Fibroblast of lung (primary cell): ENCODE data around the gene CTXND2. TPM values are rescaled to one million over a fixed set of nuclear protein-coding genes. Genes with fewer than 3 reads are reported as not detected.

ENCODE experiments used
- DNase-seq, 2 donors: peaks; one replicate each; pipeline versions ENCODE4 v3.0.0 to v3.0.0-alpha.2; 2010; ENCODE audit warnings: low read depth in 2 of 2
- H2AFZ ChIP-seq: 2 replicates; pipeline ENCODE4 v1.5.1; 2012; ENCODE audit warnings: low read length, control low read depth, inconsistent platforms
- H3K27ac ChIP-seq: 2 replicates; pipeline ENCODE4 v1.5.1; 2011; ENCODE audit warnings: low read length, control low read depth; ENCODE audit not compliant: insufficient read depth
- H3K27me3 ChIP-seq: 2 replicates; pipeline ENCODE4 v1.5.1; 2011; ENCODE audit warnings: mild to moderate bottlenecking, low read length; ENCODE audit not compliant: control insufficient read depth, insufficient read depth
- H3K36me3 ChIP-seq: 2 replicates; pipeline ENCODE4 v1.5.1; 2011; ENCODE audit warnings: low read length; ENCODE audit not compliant: control insufficient read depth, insufficient read depth
- H3K4me1 ChIP-seq: 2 replicates; pipeline ENCODE4 v1.5.1; 2011; ENCODE audit warnings: low read length; ENCODE audit not compliant: control insufficient read depth, insufficient read depth; ENCODE audit errors: extremely low read depth
- H3K4me2 ChIP-seq: 2 replicates; pipeline ENCODE4 v1.5.1; 2011; ENCODE audit warnings: low read length, control low read depth; ENCODE audit not compliant: insufficient read depth; ENCODE audit errors: extremely low read depth
- H3K4me3 ChIP-seq, 4 experiments: fragments of 200-600 bp in 1 of 4; sonication (generic) in 1 of 4; replicated peaks in 1 of 4; 2 replicates each; pipeline ENCODE4 v1.5.1; 2011 to 2016; ENCODE audit warnings: low read length in 4 of 4, low read depth in 3 of 4, mild to moderate bottlenecking in 3 of 4, control low read depth in 2 of 4, inconsistent platforms in 1 of 4, mixed read lengths in 1 of 4; ENCODE audit not compliant: insufficient read depth in 1 of 4; ENCODE audit errors: control extremely low read depth in 1 of 4
- H3K79me2 ChIP-seq: 2 replicates; pipeline ENCODE4 v1.5.1; 2012; ENCODE audit warnings: mild to moderate bottlenecking, low read length, inconsistent platforms; ENCODE audit not compliant: control insufficient read depth, insufficient read depth
- H3K9ac ChIP-seq: 2 replicates; pipeline ENCODE4 v1.5.1; 2011; ENCODE audit warnings: mild to moderate bottlenecking, low read length, control low read depth; ENCODE audit not compliant: insufficient read depth
- H3K9me3 ChIP-seq: 2 replicates; pipeline ENCODE4 v1.5.1; 2012; ENCODE audit warnings: low read depth, low read length; ENCODE audit not compliant: control insufficient read depth, insufficient read depth
- H4K20me1 ChIP-seq: 2 replicates; pipeline ENCODE4 v1.5.1; 2011; ENCODE audit warnings: low read length; ENCODE audit not compliant: control insufficient read depth, insufficient read depth; ENCODE audit errors: extremely low read depth
- CTCF ChIP-seq, 2 donors: IDR thresholded peaks in 1 of 2; conservative IDR thresholded peaks in 1 of 2; 1 replicate in 1 of 2; 2 replicates in 1 of 2; pipeline ENCODE4 v1.5.1; 2011 to 2012; ENCODE audit warnings: low read length in 2 of 2, control low read depth in 1 of 2, inconsistent platforms in 1 of 2, low read depth in 1 of 2, mild to moderate bottlenecking in 1 of 2
- EZH2 ChIP-seq: IDR thresholded peaks from 2 replicates; pipeline ENCODE4 v1.5.1; 2012; ENCODE audit warnings: low read length, control low read depth, mild to moderate bottlenecking; ENCODE audit errors: missing control alignments
- polyA plus RNA-seq, 2 donors: library from polyadenylated mRNA; depleted of rRNA in 1 of 2; stranded (reverse) in 1 of 2; unstranded in 1 of 2; fragments of >200 nt; gene quantifications; 2 replicates each; pipeline ENCODE4 v1.2.1, GENCODE V29; 2011 to 2012; ENCODE audit warnings: missing spikeins in 1 of 2
- total RNA-seq: library from RNA; depleted of rRNA; stranded (reverse); fragments of >200 nt; gene quantifications from 2 replicates; pipeline ENCODE4 v1.2.1, GENCODE V29; 2014

Gene CTXND2
- total and polyA plus RNA-seq, 2 donors (not counting 1 experiment from before 2014, with no cell fraction given) = not detected

GRCh38 chr1:150842343-150842742 lies 44.6 kb upstream of the CTXND2 start:
- no peak for TF ChIP-seq CTCF (conservative IDR thresholded peaks at IDR 0.05 in 1 of 2, IDR thresholded peaks at IDR 0.05 in 1 of 2; ENCODE audit: low read depth in 1 of 2, low read length in 2 of 2)
- no peak for TF ChIP-seq EZH2
- H3K9ac ChIP-seq = no peak overlapping the region

GRCh38 chr1:150842964-150843363 lies 44.0 kb upstream of the CTXND2 start:
- Histone ChIP-seq H3K36me3 (peaks cover 3% of the 10 kb centered on the region), H3K27me3 (no peaks in the 10 kb centered on the region), H3K4me3 (no peak overlapping the region), H3K9me3 (no peaks in the 10 kb centered on the region), H2AFZ (no peak overlapping the region), H3K4me2 (no peak overlapping the region), H4K20me1 (no peaks in the 10 kb centered on the region), H3K79me2 (no peaks in the 10 kb centered on the region), H3K9ac (no peak overlapping the region), H3K27ac (no peak overlapping the region), H3K4me1 (no peaks in the 10 kb centered on the region)
- TF ChIP-seq CTCF (conservative IDR thresholded peaks at IDR 0.05 in 1 of 2, IDR thresholded peaks at IDR 0.05 in 1 of 2; ENCODE audit: low read depth in 1 of 2, low read length in 2 of 2) (no peak), EZH2 (no peak)
- DNase-seq = no peak

More at GRCh38 chr1:150842343-150842742, 44.6 kb upstream of the CTXND2 start:
- no peak overlapping the region for H3K4me2 ChIP-seq
- no peaks in the 10 kb centered on the region for H3K9me3 ChIP-seq
- H3K36me3 ChIP-seq = peaks cover 3% of the 10 kb centered on the region
- DNase-seq = no peak
- no peak overlapping the region for H2AFZ ChIP-seq
- no peaks in the 10 kb centered on the region for H3K79me2 ChIP-seq
- no peak overlapping the region for H3K4me3 ChIP-seq
- no peaks in the 10 kb centered on the region for H3K27me3 ChIP-seq
- no peak overlapping the region for H3K27ac ChIP-seq
- H3K4me1 ChIP-seq = no peaks in the 10 kb centered on the region
- H4K20me1 ChIP-seq = no peaks in the 10 kb centered on the region

- Histone ChIP-seq H4K20me1 (no peaks in the 10 kb centered on the region), H3K4me1 (no peaks in the 10 kb centered on the region), H3K4me3 (no peak overlapping the region), H2AFZ (no peak overlapping the region), H3K27ac (no peak overlapping the region), H3K36me3 (peaks cover 3% of the 10 kb centered on the region), H3K4me2 (no peak overlapping the region), H3K9me3 (no peaks in the 10 kb centered on the region), H3K27me3 (no peaks in the 10 kb centered on the region), H3K79me2 (no peaks in the 10 kb centered on the region), H3K9ac (no peak overlapping the region)
- no peak for TF ChIP-seq EZH2
- no peak for TF ChIP-seq CTCF (conservative IDR thresholded peaks at IDR 0.05 in 1 of 2, IDR thresholded peaks at IDR 0.05 in 1 of 2; ENCODE audit: low read depth in 1 of 2, low read length in 2 of 2)
- DNase-seq = no peak
Measured at GRCh38 chr1:150843474-150843873, 43.5 kb upstream of the CTXND2 start.
